Stimulated activated CD8-positive, alpha-beta memory T cell treated with anti-CD3 and anti-CD28 coated beads, Interleukin-7, amount 100 ng/mL, for 1 hour (primary cell): ENCODE measurements around the gene TCEAL8.
"Not testable (repeated sequence)": the region's sequence is repeated elsewhere in the genome, so short reads cannot be mapped to it uniquely, and the experiment has no call there.

Experiments
- DNase-seq, 2 donors: peaks; one replicate each; pipeline ENCODE4 v3.0.0-alpha.2; 2020; ENCODE audit warnings: low read depth in 2 of 2

TCEAL8 gene

GRCh38 chrX:103254921-103255493, at the start of gene TCEAL8:
TSS of gene TCEAL8 (minus strand) at chrX:103255155. CDS start at chrX:103253979, 1,176 bp downstream.
- peak; percentile 15 to 29 for DNase-seq

GRCh38 chrX:103304705-103305104, 49.8 kb upstream of the TCEAL8 start:
- no peak for DNase-seq

GRCh38 chrX:103293118-103293517, 38.2 kb upstream of the TCEAL8 start:
- no peak for DNase-seq

GRCh38 chrX:103279624-103280023, 24.7 kb upstream of the TCEAL8 start:
- no peak for DNase-seq

- no peak for DNase-seq
Observed at GRCh38 chrX:103276581-103277002, 21.6 kb upstream of the TCEAL8 start, which contains the start of gene TCEAL5. TSS of gene TCEAL5 (minus strand) at chrX:103276750. CDS start at chrX:103274563, 2,187 bp downstream.

GRCh38 chrX:103275947-103276567, 21.1 kb upstream of the TCEAL8 start:
- DNase-seq = no peak

- no peak for DNase-seq
Observed at GRCh38 chrX:103274284-103274683, 19.3 kb upstream of the TCEAL8 start.

GRCh38 chrX:103258275-103258674, 3.3 kb upstream of the TCEAL8 start:
- DNase-seq = no peak

GRCh38 chrX:103256651-103257050, 1.7 kb upstream of the TCEAL8 start:
- no peak for DNase-seq

- no peak for DNase-seq
Observed at GRCh38 chrX:103254171-103254824, 657 bp downstream of the TCEAL8 start.

GRCh38 chrX:103253608-103254007, 1.3 kb downstream of the TCEAL8 start:
- DNase-seq = no peak

GRCh38 chrX:103250977-103251376, 4.0 kb downstream of the TCEAL8 start:
- DNase-seq = no peak

GRCh38 chrX:103249805-103250204, 5.2 kb downstream of the TCEAL8 start:
- DNase-seq = no peak

GRCh38 chrX:103248553-103248952, 6.4 kb downstream of the TCEAL8 start:
- no peak for DNase-seq

GRCh38 chrX:103240155-103240554, 14.8 kb downstream of the TCEAL8 start:
- no peak for DNase-seq

- DNase-seq = no peak
Observed at GRCh38 chrX:103236296-103236695, 18.7 kb downstream of the TCEAL8 start.

- not testable (repeated sequence) for DNase-seq
Observed at GRCh38 chrX:103235608-103236007, 19.3 kb downstream of the TCEAL8 start.

- no peak for DNase-seq
Observed at GRCh38 chrX:103234869-103235268, 20.1 kb downstream of the TCEAL8 start.

- DNase-seq = no peak
Observed at GRCh38 chrX:103233263-103233662, 21.7 kb downstream of the TCEAL8 start.

GRCh38 chrX:103225918-103226317, 29.0 kb downstream of the TCEAL8 start:
- not testable (repeated sequence) for DNase-seq

GRCh38 chrX:103220511-103221323, 34.2 kb downstream of the TCEAL8 start:
- DNase-seq = no peak

- peak in 1 of 2 donors; percentile 3 for DNase-seq
Observed at GRCh38 chrX:103215425-103215991, 39.4 kb downstream of the TCEAL8 start.
